ENCODE data around the gene ACAT1.

GRCh38 chr11:108137212-108137611 is 15.8 kb downstream of the ACAT1 start:
- TF ChIP-seq CTCF (IDR thresholded peaks at IDR 0.05; ENCODE audit: low read length) (no peak), EZH2phosphoT487 (IDR thresholded peaks at IDR 0.05; ENCODE audit: low read length) (no peak), EZH2 (optimal IDR thresholded peaks at IDR 0.05; ENCODE audit: low read depth, low read length) (no peak)
